Measurements from ENCODE around the gene RIMKLB.
"Not testable (repeated sequence)": the region's sequence is repeated elsewhere in the genome, so short reads cannot be mapped to it uniquely, and the experiment has no call there.

Gene RIMKLB

GRCh38 chr12:8820676-8821407, 123.1 kb downstream of the RIMKLB start:
- DNase-seq, result not testable (repeated sequence)

DNA sequence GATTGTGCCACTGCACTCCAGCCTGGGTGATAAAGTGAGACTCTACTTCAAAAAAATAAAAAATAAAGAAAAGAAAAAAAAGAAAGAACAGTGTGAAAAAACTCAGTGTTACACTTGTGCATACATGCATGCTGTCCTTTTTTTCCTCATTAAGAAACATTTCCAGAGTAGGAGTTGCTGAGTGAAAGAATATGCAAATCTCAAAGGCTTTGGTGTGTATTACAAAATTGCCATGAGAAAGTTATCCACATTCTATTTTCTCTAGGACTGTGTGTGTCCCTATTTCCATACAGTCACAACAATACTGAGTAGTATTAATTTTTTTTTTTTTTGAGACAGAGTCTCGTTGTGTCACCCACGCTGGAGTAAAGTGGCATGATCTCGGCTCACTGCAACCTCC, 123.8 kb downstream of the RIMKLB start:
- DNase-seq, result no peak

GRCh38 chr12:8822298-8822697, 124.5 kb downstream of the RIMKLB start, which contains the start of gene A2ML1:
A2ML1 (plus strand) TSS chr12:8822621; CDS start chr12:8822652, 31 bp downstream.
- DNase-seq, result no peak

DNA sequence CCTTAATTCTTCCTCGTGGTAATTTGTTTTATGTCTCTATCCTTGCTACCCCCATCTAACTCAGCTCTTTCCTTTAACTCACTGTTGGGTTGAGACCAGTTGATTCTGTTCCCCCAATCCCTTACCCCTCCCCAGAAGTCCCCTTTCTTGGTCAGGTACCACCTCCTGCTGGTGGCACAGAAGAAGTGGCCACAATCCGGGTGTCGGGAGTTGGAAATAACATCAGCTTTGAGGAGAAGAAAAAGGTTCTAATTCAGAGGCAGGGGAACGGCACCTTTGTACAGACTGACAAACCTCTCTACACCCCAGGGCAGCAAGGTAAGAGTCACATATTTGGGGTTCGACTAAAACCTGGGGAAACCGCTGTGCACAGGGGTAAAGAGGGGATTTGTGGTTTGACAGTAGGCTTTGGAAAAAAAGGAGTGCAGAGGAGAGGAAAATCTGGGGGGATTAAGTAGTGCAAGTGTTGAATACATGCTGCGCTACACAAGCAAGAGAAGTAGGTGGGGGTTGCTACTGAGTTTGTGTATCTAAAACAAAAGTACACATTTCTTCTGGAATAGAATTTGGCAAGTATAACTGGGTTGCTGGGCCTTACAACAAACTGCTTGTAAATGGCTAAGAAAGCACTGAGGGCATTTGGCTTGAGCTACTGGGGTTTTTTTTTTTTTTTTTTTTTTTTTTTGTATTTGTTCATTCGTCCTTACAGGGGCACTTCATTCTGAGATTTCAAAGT, 125.9 kb downstream of the RIMKLB start:
- peak in 1 of 2 donors; percentile 1 for DNase-seq

- DNase-seq, result no peak
Observed at GRCh38 chr12:8827551-8828256, 129.9 kb downstream of the RIMKLB start.

- DNase-seq, result no peak
Observed at GRCh38 chr12:8828257-8829124, 130.7 kb downstream of the RIMKLB start.

- no peak for DNase-seq
Observed at GRCh38 chr12:8829125-8829518, 131.3 kb downstream of the RIMKLB start.

DNA sequence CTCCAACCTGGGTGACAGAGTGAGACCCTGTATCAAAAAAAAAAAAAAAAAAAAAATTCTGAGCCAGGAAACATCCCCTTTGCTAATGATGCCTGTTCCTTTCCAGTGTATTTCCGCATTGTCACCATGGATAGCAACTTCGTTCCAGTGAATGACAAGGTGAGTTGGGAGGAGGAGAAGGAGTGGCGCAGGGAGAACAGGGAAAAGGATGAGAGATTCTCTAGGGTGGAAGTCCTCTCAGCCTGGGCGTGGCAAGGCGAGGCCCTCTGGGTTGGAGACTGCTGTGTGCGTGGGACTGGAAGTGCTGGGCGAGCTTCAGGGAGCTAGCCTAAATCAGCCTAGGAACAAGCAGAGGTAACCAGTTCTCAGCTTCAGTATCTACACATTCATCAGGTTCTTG, 131.8 kb downstream of the RIMKLB start:
- DNase-seq, result no peak

GRCh38 chr12:8831116-8831515, 133.3 kb downstream of the RIMKLB start:
- DNase-seq, result no peak

DNA sequence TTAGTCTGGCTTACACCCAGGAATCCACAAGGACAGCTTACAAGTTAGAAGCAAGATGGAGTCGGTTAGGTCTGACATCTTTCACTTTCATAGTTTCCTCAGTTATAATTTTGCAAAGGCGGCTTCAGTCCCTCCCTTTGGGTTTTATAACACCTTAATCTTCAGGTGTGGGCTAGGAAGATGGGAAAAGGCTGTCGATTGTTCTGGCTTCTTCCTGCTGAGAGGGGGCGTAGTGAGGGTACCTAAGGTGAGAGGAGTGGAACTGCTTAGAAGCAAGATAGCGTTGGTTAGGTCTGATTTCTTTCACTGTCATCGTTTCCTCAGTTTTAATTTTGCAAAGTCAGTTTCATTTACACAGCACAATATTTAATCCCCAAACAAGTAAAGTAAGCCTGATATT, 134.7 kb downstream of the RIMKLB start:
- DNase-seq, result no peak
